ENCODE measurements around the gene ELL3. TPM values are rescaled to one million over a fixed set of nuclear protein-coding genes. Genes with fewer than 3 reads are reported as not detected.

Gene ELL3
- polyA plus RNA-seq, 4 donors: 1.8 to 3.8 (median 2.9) TPM

- DNase-seq (ENCODE audit: low read depth in 4 of 4, low spot score in 3 of 4): no peak
These were observed 16.2 kb upstream of the ELL3 start for GRCh38 chr15:43792761-43793476.

GRCh38 chr15:43791993-43792760 is 15.4 kb upstream of the ELL3 start, which contains the start of gene SERF2:
TSS of gene SERF2 (plus strand) at chr15:43792320. CDS start at chr15:43792377, 57 bp downstream.
- DNase-seq (ENCODE audit: low read depth in 4 of 4, low spot score in 3 of 4): peak; percentile 98 to 99 (median 98)

- DNase-seq (ENCODE audit: low read depth in 4 of 4, low spot score in 3 of 4): no peak
These were observed 12.6 kb upstream of the ELL3 start for GRCh38 chr15:43789409-43789808.

- no peak for DNase-seq (ENCODE audit: low read depth in 4 of 4, low spot score in 3 of 4)
These were observed 2.2 kb upstream of the ELL3 start for GRCh38 chr15:43779016-43779415.

- DNase-seq (ENCODE audit: low read depth in 4 of 4, low spot score in 3 of 4): no peak
These were observed 625 bp upstream of the ELL3 start for GRCh38 chr15:43777267-43777914.

- DNase-seq (ENCODE audit: low read depth in 4 of 4, low spot score in 3 of 4): no peak
These were observed 557 bp downstream of the ELL3 start for GRCh38 chr15:43776101-43776717.

GRCh38 chr15:43775411-43775965 is 1.3 kb downstream of the ELL3 start:
- no peak for DNase-seq (ENCODE audit: low read depth in 4 of 4, low spot score in 3 of 4)

GRCh38 chr15:43774062-43774461 is 2.7 kb downstream of the ELL3 start:
- DNase-seq (ENCODE audit: low read depth in 4 of 4, low spot score in 3 of 4): no peak

- DNase-seq (ENCODE audit: low read depth in 4 of 4, low spot score in 3 of 4): no peak
These were observed 4.1 kb downstream of the ELL3 start for GRCh38 chr15:43772624-43773023.

GRCh38 chr15:43771816-43772215 is 5.0 kb downstream of the ELL3 start:
- no peak for DNase-seq (ENCODE audit: low read depth in 4 of 4, low spot score in 3 of 4)

GRCh38 chr15:43769584-43770228 is 7.1 kb downstream of the ELL3 start:
- no peak for DNase-seq (ENCODE audit: low read depth in 4 of 4, low spot score in 3 of 4)

GRCh38 chr15:43763819-43764446 is 12.8 kb downstream of the ELL3 start:
- DNase-seq (ENCODE audit: low read depth in 4 of 4, low spot score in 3 of 4): no peak

- no peak for DNase-seq (ENCODE audit: low read depth in 4 of 4, low spot score in 3 of 4)
These were observed 13.9 kb downstream of the ELL3 start for GRCh38 chr15:43762824-43763223.

- DNase-seq (ENCODE audit: low read depth in 4 of 4, low spot score in 3 of 4): no peak
These were observed 24.9 kb downstream of the ELL3 start for GRCh38 chr15:43751885-43752284.

- DNase-seq (ENCODE audit: low read depth in 4 of 4, low spot score in 3 of 4): no peak
These were observed 26.9 kb downstream of the ELL3 start for GRCh38 chr15:43749690-43750345.

- no peak for DNase-seq (ENCODE audit: low read depth in 4 of 4, low spot score in 3 of 4)
These were observed 28.4 kb downstream of the ELL3 start for GRCh38 chr15:43748376-43748775.

- DNase-seq (ENCODE audit: low read depth in 4 of 4, low spot score in 3 of 4): peak in 3 of 4 donors; percentile 12 to 29 (median 18)
These were observed 29.9 kb downstream of the ELL3 start for GRCh38 chr15:43746903-43747309.

GRCh38 chr15:43746245-43746902 is 30.4 kb downstream of the ELL3 start, which contains the start of gene PDIA3:
TSS of gene PDIA3 (plus strand) at chr15:43746438. CDS start at chr15:43746540, 102 bp downstream.
- peak; percentile 77 to 84 (median 82) for DNase-seq (ENCODE audit: low read depth in 4 of 4, low spot score in 3 of 4)

Measured in left renal pelvis (tissue), 4 donors.